Body of pancreas (tissue), 4 donors: Measurements from ENCODE around the gene RASGRF1. TPM values are rescaled to one million over a fixed set of nuclear protein-coding genes. Genes with fewer than 3 reads are reported as not detected.
A peak's percentile ranks its signal among the peaks of the same experiment; 100 is the strongest.

Experiments
- ATAC-seq: fragments of 150-250 bp; one replicate; pipeline ENCODE4 v1.9.1; 2016
- DNase-seq, 4 donors: peaks; one replicate each; pipeline ENCODE4 v3.0.0-alpha.2; 2019
- H3K27ac ChIP-seq, 4 donors: fragments of 200-600 bp; sonication (generic); 1 replicate in 3 of 4; 2 replicates in 1 of 4; pipeline versions ENCODE4 v1.5.1 to v1.6.1; 2016 to 2019; ENCODE audit warnings: mild to moderate bottlenecking in 1 of 4, mixed read lengths in 1 of 4, moderate library complexity in 1 of 4
- H3K27me3 ChIP-seq, 2 donors: fragments of 200-600 bp; sonication (generic); one replicate each; pipeline ENCODE4 v1.6.0; 2016; ENCODE audit warnings: mild to moderate bottlenecking in 1 of 2
- H3K36me3 ChIP-seq, 2 donors: fragments of 200-600 bp; sonication (generic); replicated peaks in 1 of 2; 2 replicates each; pipeline ENCODE4 v1.5.1; 2016; ENCODE audit warnings: low read depth in 2 of 2; ENCODE audit not compliant: insufficient read depth in 1 of 2
- H3K4me1 ChIP-seq: fragments of 200-600 bp; sonication (generic); one replicate; pipeline ENCODE4 v1.6.0; 2016
- H3K4me3 ChIP-seq, 2 donors: fragments of 200-600 bp; sonication (generic); 1 replicate in 1 of 2; 2 replicates in 1 of 2; pipeline ENCODE4 v1.5.1; 2016 to 2019
- H3K9me3 ChIP-seq, 3 donors: fragments of 200-600 bp; sonication (generic); 1 replicate in 2 of 3; 2 replicates in 1 of 3; pipeline ENCODE4 v1.5.1; 2016
- POLR2A ChIP-seq, 3 donors: fragments of 450-650 bp; IDR thresholded peaks; one replicate each; pipeline ENCODE4 v1.6.1; 2016; ENCODE audit warnings: antibody characterized with exemption in 3 of 3, mild to moderate bottlenecking in 2 of 3
- WGBS, 2 donors: methylation state at CpG; one replicate each; pipeline ENCODE4 v1.1.5; 2017; 5-methylcytosine and 5-hydroxymethylcytosine counted together
- intact Hi-C: fragments of 100-400 bp; cut with DNase I; formaldehyde crosslinking; loops from one replicate; pipeline ENCODE4 v1.15.1; 2023
- total RNA-seq, 2 donors: library from RNA; depleted of rRNA; stranded (reverse); fragments of >200 nt; gene quantifications; one replicate each; pipeline ENCODE4 v1.1.0, GENCODE V29; 2016
- TF ChIP-seq, protein P1 (sequence below), 7 experiments: fragments of 450-650 bp in 4 of 7; fragments of 200-600 bp in 3 of 7; sonication (generic) in 3 of 7; IDR thresholded peaks; one replicate each; pipeline ENCODE4 v1.5.1; 2016 to 2019; ENCODE audit warnings: antibody characterized with exemption in 7 of 7

RASGRF1 gene
- total RNA-seq, 2 donors from 2014 or later = 1.0 to 3.6 TPM

DNA sequence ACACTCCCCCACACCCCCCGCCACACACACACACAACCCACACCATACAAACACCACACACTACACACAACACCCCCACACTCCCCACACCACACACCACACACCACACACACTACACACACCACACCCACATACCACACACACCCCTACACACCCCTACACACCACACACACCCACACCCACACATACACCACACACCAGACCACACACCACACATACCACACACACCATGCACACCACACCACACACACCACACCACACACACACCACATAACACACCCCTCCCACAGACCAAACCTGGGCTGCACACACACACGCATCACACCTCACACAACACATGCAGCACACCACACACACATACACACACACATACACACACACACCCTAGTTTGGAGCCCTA is 1.8 kb upstream of the RASGRF1 start:
- TF ChIP-seq, protein P1, sequence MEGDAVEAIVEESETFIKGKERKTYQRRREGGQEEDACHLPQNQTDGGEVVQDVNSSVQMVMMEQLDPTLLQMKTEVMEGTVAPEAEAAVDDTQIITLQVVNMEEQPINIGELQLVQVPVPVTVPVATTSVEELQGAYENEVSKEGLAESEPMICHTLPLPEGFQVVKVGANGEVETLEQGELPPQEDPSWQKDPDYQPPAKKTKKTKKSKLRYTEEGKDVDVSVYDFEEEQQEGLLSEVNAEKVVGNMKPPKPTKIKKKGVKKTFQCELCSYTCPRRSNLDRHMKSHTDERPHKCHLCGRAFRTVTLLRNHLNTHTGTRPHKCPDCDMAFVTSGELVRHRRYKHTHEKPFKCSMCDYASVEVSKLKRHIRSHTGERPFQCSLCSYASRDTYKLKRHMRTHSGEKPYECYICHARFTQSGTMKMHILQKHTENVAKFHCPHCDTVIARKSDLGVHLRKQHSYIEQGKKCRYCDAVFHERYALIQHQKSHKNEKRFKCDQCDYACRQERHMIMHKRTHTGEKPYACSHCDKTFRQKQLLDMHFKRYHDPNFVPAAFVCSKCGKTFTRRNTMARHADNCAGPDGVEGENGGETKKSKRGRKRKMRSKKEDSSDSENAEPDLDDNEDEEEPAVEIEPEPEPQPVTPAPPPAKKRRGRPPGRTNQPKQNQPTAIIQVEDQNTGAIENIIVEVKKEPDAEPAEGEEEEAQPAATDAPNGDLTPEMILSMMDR (IDR thresholded peaks at IDR 0.05) = no peak
- TF ChIP-seq POLR2A (IDR thresholded peaks at IDR 0.05) = no peak
- DNase-seq (no peak), ATAC-seq (no peak)
- Histone ChIP-seq H3K4me1 (peaks cover 27% of the 10 kb centered on the region), H3K9me3 (no peaks in the 10 kb centered on the region), H3K27ac (no peak overlapping the region), H3K36me3 (no peaks in the 10 kb centered on the region), H3K27me3 (peaks cover 0 to 20% of the 10 kb centered on the region in 2 donors), H3K4me3 (no peak overlapping the region)
- 14 to 56% methylated on average over 2 of the region's 2 CpGs for WGBS, 2 donors
- intact Hi-C loops = no loop called here

DNA sequence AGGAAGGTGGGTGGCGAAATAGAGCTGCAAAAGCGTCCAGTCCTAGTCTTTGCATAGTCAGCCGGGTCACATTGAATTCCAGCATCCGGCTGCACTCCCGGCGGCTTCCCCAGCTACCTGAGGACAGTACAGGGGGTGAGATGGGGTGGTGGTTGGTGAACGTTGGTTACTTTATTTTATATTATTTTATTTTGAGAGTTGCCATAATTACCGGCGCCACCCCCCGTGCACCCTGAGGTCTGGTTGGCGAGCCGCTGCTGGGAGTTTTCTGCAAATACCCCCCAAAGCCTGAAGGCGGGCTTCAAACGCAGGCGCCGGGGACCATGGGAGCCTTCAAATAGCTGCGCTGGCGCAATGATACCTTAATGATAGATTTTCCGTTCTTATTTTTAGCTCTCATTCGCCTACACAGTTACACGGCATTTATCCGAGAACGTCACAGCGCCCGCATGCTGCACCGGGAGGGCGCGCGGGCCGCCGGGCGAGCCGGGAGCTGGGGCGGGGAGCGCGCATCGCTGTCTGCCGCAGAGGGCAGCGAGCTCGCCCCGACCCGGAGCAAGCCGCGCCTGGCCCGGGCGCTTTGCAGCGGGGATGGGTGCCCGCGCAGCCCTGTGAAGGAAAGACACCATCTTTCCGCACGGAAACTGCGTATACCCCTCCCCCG is 756 bp upstream of the RASGRF1 start:
- no peak for ATAC-seq
- no peak overlapping the region for H3K4me3 ChIP-seq
- peaks cover 0 to 20% of the 10 kb centered on the region in 2 donors for H3K27me3 ChIP-seq

DNA sequence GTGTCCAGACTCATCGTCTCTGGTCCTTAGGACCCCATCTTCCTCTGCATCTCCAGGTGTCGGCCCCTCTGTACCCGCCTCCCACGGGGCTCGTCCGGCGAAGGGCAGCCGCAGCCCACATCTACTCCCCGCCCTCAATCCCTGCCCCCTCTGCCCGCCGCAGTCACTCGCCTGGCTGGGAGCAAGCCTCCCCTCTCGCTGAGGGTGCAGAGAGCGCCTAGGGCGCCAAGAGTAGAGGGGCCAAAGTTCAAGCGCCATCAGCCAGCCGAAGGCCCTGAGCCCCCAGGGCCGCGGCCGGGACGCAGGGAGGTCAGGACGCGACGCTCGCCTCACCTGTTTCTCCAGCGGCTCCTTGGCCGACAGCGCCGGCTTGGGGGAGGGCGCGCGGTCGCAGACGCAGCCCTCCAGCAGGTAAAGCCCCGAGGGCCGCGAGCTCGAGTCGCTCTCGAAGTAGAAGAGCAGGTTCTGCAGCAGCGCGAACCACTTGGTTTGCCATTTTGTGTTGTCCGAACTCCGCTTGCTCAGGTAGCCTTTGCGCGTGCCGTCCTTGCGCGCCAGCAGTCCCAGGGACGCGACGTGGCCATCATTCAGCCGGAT is 592 bp downstream of the RASGRF1 start:
- DNase-seq (no peak), ATAC-seq (no peak)
- WGBS, 2 donors = 2% methylated on average over 51 of the region's 53 CpGs; no CpG with 5 or more reads in 1 of the 2 donors
- Histone ChIP-seq H3K36me3 (no peaks in the 10 kb centered on the region), H3K9me3 (no peaks in the 10 kb centered on the region), H3K4me3 (no peak overlapping the region), H3K27me3 (peaks cover 0 to 20% of the 10 kb centered on the region in 2 donors), H3K27ac (no peak overlapping the region), H3K4me1 (peaks cover 27% of the 10 kb centered on the region)
- TF ChIP-seq, protein P1 (IDR thresholded peaks at IDR 0.05) = no peak
- TF ChIP-seq POLR2A (IDR thresholded peaks at IDR 0.05) = no peak
- intact Hi-C loops = no loop called here

More for the DNA sequence above, 756 bp upstream of the RASGRF1 start:
- H3K27ac ChIP-seq = no peak overlapping the region
- H3K36me3 ChIP-seq = no peaks in the 10 kb centered on the region
- peak in 1 of 4 donors; percentile 19 for DNase-seq
- peaks cover 27% of the 10 kb centered on the region for H3K4me1 ChIP-seq
- intact Hi-C loops = no loop called here
- H3K9me3 ChIP-seq = no peaks in the 10 kb centered on the region
- WGBS, 2 donors = 1 to 2% methylated on average over 43 to 53 of the region's 53 CpGs
- TF ChIP-seq, protein P1 (IDR thresholded peaks at IDR 0.05) = no peak
- no peak for TF ChIP-seq POLR2A (IDR thresholded peaks at IDR 0.05)

DNA sequence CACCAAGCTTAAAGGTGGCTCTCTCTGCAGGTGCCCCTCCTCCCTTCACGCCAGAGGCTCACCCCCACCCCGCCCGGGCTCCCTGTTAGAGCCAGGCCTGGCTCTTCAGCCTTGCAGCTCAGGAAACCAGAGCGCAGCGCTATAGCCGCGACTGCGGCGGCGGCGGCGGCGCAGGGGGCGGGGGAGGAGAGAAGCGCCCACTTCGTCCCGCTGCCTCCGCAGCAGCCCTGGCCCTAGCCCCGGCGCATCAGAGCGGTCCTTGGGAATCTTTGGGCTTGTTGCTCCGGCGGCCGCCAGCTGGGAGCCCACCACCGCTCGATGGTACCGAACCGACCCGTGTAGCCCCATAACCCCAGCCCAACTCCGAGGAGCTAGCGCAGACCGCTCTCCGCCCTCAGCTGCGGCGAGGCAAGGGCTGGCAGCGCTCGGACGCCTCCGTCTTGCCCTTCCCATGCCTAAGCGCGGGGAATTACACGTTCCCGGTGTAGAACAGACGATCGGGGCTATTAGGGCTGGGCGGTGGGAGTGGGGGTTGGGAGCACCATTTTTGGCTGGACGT is 1.2 kb downstream of the RASGRF1 start:
- DNase-seq (no peak), ATAC-seq (no peak)
- H3K9me3 ChIP-seq = no peaks in the 10 kb centered on the region
- H3K27ac ChIP-seq = no peak overlapping the region
- 0 to 3% methylated on average over 17 to 47 of the region's 47 CpGs for WGBS, 2 donors
- peaks cover 27% of the 10 kb centered on the region for H3K4me1 ChIP-seq
- no peak overlapping the region for H3K4me3 ChIP-seq
- TF ChIP-seq, protein P1 (IDR thresholded peaks at IDR 0.05) = no peak
- no peak for TF ChIP-seq POLR2A (IDR thresholded peaks at IDR 0.05)
- H3K36me3 ChIP-seq = no peaks in the 10 kb centered on the region
- peaks cover 0 to 20% of the 10 kb centered on the region in 2 donors for H3K27me3 ChIP-seq
- intact Hi-C loops = no loop called here
